Fibroblast of the aortic adventitia (primary cell): ENCODE measurements around the gene TBX3. TPM values are rescaled to one million over a fixed set of nuclear protein-coding genes. Genes with fewer than 3 reads are reported as not detected.

ENCODE experiments used
- DNase-seq: peaks from one replicate; pipeline ENCODE4 v3.0.0-alpha.2; 2010; ENCODE audit warnings: low read depth
- H3K4me3 ChIP-seq: 2 replicates; pipeline ENCODE4 v1.5.1; 2011; ENCODE audit warnings: low read depth, mild to moderate bottlenecking, control low read depth, low read length, moderate library complexity
- total RNA-seq: library from RNA; depleted of rRNA; stranded (reverse); fragments of >200 nt; gene quantifications from 2 replicates; pipeline ENCODE4 v1.2.3, GENCODE V29; 2012; ENCODE audit warnings: low replicate concordance
- TF ChIP-seq, protein P1 (sequence below): IDR thresholded peaks from 2 replicates; pipeline ENCODE4 v1.5.1; 2011; ENCODE audit warnings: mild to moderate bottlenecking, low read length, control low read depth, inconsistent platforms; ENCODE audit not compliant: insufficient read depth

Gene TBX3
- total RNA-seq, 1 donor: 5.7 TPM

DNA sequence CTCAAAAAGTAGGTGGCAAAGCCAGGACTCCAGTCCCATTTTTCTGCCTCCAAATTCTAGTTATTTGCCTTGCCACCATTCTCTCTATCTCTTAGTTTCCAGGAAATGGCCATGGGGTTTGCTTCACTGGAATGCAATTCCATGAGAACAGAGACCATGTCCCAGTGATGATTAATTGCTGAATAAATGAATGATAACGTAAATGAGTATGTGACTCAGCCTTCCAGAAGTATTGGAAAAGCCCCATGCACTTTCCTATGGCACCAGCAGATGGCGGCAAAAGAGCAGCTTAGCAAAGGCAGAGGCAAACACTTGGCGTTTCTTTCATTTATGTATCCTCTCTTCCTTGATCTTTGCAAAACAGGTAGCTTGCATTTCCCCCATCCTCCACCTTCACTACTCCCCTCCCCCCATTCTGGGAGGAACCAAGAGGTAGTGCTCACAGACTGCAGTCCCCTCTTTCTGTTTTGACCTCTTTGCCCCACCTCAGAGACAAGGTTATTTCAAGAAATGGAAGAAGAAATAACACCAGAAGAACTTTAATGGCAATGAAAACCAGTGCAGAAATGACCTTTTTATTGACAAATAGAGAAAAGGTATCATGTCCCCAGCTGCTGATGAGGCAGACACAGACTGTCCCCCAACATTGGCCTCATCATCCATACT is 21.3 kb downstream of the TBX3 start:
- H3K4me3 ChIP-seq: no peak overlapping the region
- DNase-seq: peak; percentile 84
- TF ChIP-seq, protein P1, sequence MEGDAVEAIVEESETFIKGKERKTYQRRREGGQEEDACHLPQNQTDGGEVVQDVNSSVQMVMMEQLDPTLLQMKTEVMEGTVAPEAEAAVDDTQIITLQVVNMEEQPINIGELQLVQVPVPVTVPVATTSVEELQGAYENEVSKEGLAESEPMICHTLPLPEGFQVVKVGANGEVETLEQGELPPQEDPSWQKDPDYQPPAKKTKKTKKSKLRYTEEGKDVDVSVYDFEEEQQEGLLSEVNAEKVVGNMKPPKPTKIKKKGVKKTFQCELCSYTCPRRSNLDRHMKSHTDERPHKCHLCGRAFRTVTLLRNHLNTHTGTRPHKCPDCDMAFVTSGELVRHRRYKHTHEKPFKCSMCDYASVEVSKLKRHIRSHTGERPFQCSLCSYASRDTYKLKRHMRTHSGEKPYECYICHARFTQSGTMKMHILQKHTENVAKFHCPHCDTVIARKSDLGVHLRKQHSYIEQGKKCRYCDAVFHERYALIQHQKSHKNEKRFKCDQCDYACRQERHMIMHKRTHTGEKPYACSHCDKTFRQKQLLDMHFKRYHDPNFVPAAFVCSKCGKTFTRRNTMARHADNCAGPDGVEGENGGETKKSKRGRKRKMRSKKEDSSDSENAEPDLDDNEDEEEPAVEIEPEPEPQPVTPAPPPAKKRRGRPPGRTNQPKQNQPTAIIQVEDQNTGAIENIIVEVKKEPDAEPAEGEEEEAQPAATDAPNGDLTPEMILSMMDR: peak; percentile 97

- DNase-seq: no peak
- no peak overlapping the region for H3K4me3 ChIP-seq
- TF ChIP-seq, protein P1: no peak
Observed at GRCh38 chr12:114661245-114661644, 22.7 kb downstream of the TBX3 start.

GRCh38 chr12:114659084-114659483 is 24.9 kb downstream of the TBX3 start:
- TF ChIP-seq, protein P1: no peak
- H3K4me3 ChIP-seq: no peak overlapping the region
- no peak for DNase-seq

GRCh38 chr12:114658002-114658441 is 26.0 kb downstream of the TBX3 start:
- no peak for DNase-seq
- TF ChIP-seq, protein P1: no peak
- H3K4me3 ChIP-seq: no peak overlapping the region

GRCh38 chr12:114657597-114657920 is 26.4 kb downstream of the TBX3 start:
- H3K4me3 ChIP-seq: no peak overlapping the region
- TF ChIP-seq, protein P1: no peak
- DNase-seq: no peak

- TF ChIP-seq, protein P1: no peak
- no peak overlapping the region for H3K4me3 ChIP-seq
- no peak for DNase-seq
Observed at GRCh38 chr12:114656906-114657596, 26.9 kb downstream of the TBX3 start.
